Activated B cell treated with CpG ODN at 0.5 μM for 24 hours (primary cell): ENCODE data around the gene SYCP3. TPM values are rescaled to one million over a fixed set of nuclear protein-coding genes. Genes with fewer than 3 reads are reported as not detected.

Experiments
- ATAC-seq: fragments of 200-7000 bp; cut with Tn5 transposase; one replicate; pipeline ENCODE4 v1.10.0; 2021; ENCODE audit warnings: low read depth, mild to moderate bottlenecking, moderate library complexity
- CTCF ChIA-PET: fragments of 350-600 bp; sonication (Branson Sonifier 250); formaldehyde crosslinking; loops from one replicate; lab custom pipeline; 2021; ENCODE audit warnings: antibody characterized with exemption; lab: Charles Lee
- POLR2A ChIA-PET: fragments of 350-600 bp; sonication (Branson Sonifier 250); formaldehyde crosslinking; loops from one replicate; lab custom pipeline; 2021; ENCODE audit warnings: antibody characterized with exemption; lab: Charles Lee
- DNase-seq: peaks from one replicate; pipeline ENCODE4 v3.0.0; 2022
- H3K27ac Mint-ChIP-seq: one replicate; pipeline ENCODE4 v1.8.0; 2020; ENCODE audit warnings: mixed read lengths
- H3K27me3 Mint-ChIP-seq: one replicate; pipeline ENCODE4 v1.8.0; 2021; ENCODE audit warnings: mixed read lengths
- H3K36me3 Mint-ChIP-seq: one replicate; pipeline ENCODE4 v1.8.0; 2021; ENCODE audit warnings: low read depth, mixed read lengths
- H3K4me1 Mint-ChIP-seq: one replicate; pipeline ENCODE4 v1.8.0; 2021; ENCODE audit warnings: mixed read lengths
- H3K4me3 Mint-ChIP-seq: one replicate; pipeline ENCODE4 v1.8.0; 2020; ENCODE audit warnings: mild to moderate bottlenecking, mixed read lengths
- H3K9me3 Mint-ChIP-seq: one replicate; pipeline ENCODE4 v1.8.0; 2020; ENCODE audit warnings: mixed read lengths
- intact Hi-C: fragments of 100-400 bp; cut with micrococcal nuclease; formaldehyde crosslinking; loops from one replicate; pipeline ENCODE4 v1.15.1; 2024
- total RNA-seq: library from RNA; stranded (reverse); gene quantifications from 2 replicates; pipeline ENCODE4 v1.2.3, GENCODE V29; 2022
- TF ChIP-seq, protein P1 (sequence below): fragments of 200-600 bp; IDR thresholded peaks from one replicate; pipeline ENCODE4 v1.8.0; 2022; ENCODE audit warnings: antibody characterized with exemption, mild to moderate bottlenecking

The SYCP3 gene
- total RNA-seq, 1 donor from 2014 or later, result 0.49 TPM

DNA sequence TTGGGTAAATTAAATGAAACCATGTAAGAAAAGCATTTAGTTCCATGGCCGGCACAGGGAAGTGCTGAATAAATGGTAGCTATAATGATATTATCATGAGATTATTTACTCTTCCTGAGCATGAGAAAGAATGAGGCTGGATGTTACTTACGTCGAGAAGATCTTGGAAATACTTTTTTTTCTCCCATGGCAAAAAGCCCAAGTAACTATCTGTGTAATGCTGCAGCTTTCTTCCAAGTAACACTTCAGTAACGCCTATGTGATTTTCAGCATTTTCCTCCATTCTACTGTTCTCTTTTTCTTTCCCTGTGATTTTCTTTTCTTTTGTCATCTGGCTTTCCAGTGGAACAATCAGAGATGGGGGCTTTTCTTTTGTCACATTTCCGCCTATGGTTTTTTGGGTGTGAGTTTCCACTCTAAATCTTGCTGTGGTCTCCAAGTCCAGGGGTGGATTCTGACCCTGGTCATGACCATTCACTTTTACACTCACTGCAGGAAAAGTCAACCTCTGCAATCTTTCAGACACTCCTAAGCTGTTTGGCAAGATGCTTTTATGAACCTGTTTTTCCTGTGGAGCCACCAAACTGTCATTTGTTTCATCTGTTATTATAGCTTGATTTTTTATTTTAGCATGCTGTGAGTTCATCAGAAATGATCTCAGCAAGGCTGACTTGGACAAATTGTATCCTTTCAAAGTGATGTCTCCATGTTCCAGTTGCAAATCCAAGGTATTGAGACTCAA, 25.0 kb upstream of the SYCP3 start:
- ATAC-seq (no peak), DNase-seq (no peak)
- POLR2A ChIA-PET, result interaction anchor here (0.5 kb wide), 1 partner anchor 187 kb away, joined by 3 read pairs; no protein-coding TSS in a partner anchor
- intact Hi-C loops, result no loop called here
- CTCF ChIA-PET, result interaction anchor here (0.9 to 1.4 kb wide), 2 partner anchors 76 to 195 kb away, joined by 3 to 4 read pairs; no protein-coding TSS in a partner anchor
- Mint-ChIP-seq H3K9me3 (no peaks in the 10 kb centered on the region), H3K4me3 (no peak overlapping the region), H3K27ac (no peak overlapping the region), H3K27me3 (no peaks in the 10 kb centered on the region), H3K4me1 (peaks cover 18% of the 10 kb centered on the region), H3K36me3 (peaks cover 54% of the 10 kb centered on the region)
- TF ChIP-seq, protein P1, sequence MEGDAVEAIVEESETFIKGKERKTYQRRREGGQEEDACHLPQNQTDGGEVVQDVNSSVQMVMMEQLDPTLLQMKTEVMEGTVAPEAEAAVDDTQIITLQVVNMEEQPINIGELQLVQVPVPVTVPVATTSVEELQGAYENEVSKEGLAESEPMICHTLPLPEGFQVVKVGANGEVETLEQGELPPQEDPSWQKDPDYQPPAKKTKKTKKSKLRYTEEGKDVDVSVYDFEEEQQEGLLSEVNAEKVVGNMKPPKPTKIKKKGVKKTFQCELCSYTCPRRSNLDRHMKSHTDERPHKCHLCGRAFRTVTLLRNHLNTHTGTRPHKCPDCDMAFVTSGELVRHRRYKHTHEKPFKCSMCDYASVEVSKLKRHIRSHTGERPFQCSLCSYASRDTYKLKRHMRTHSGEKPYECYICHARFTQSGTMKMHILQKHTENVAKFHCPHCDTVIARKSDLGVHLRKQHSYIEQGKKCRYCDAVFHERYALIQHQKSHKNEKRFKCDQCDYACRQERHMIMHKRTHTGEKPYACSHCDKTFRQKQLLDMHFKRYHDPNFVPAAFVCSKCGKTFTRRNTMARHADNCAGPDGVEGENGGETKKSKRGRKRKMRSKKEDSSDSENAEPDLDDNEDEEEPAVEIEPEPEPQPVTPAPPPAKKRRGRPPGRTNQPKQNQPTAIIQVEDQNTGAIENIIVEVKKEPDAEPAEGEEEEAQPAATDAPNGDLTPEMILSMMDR, result no peak

DNA sequence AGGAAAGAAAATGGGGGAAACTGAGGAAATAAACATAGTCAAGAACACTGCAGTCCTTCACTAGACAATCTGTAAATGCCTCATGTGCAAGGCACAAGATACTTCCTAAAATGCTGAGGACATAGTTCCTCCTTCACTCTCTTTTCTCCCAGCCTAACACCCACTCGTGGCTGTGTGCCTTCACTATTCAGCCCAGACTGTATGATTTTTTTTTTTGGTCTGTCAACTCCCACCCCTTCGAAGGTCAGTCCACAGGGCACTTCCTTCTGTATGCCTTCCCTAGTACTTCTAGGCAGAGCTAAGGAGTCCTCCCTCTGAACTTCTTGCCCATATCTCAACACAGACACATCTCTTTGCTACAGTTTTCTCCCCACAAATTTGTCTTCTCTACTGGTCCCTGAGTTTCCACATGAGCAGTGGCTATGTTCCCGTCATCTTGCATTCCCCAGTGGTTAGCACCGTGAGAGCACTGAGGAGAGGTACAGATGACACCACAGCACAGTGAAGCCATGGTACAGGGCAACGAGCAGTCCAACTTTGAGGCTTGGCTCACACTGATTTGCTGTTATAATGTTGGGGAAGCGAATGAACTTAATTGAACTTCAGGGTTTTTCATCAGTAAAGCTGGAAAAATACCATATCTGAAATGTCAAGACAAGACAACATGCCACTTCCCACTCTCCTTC, 24.1 kb upstream of the SYCP3 start:
- TF ChIP-seq, protein P1, result no peak
- peaks cover 54% of the 10 kb centered on the region for H3K36me3 Mint-ChIP-seq
- no peak for ATAC-seq
- no peaks in the 10 kb centered on the region for H3K27me3 Mint-ChIP-seq
- H3K27ac Mint-ChIP-seq, result peak overlapping the region; percentile 24
- no peaks in the 10 kb centered on the region for H3K9me3 Mint-ChIP-seq
- no peak for DNase-seq
- CTCF ChIA-PET, result interaction anchor here (0.9 to 1.4 kb wide), 2 partner anchors 77 to 194 kb away, joined by 3 to 4 read pairs; no protein-coding TSS in a partner anchor
- H3K4me1 Mint-ChIP-seq, result peaks cover 18% of the 10 kb centered on the region
- intact Hi-C loops, result no loop called here
- no peak overlapping the region for H3K4me3 Mint-ChIP-seq
- POLR2A ChIA-PET, result no interaction called here

DNA sequence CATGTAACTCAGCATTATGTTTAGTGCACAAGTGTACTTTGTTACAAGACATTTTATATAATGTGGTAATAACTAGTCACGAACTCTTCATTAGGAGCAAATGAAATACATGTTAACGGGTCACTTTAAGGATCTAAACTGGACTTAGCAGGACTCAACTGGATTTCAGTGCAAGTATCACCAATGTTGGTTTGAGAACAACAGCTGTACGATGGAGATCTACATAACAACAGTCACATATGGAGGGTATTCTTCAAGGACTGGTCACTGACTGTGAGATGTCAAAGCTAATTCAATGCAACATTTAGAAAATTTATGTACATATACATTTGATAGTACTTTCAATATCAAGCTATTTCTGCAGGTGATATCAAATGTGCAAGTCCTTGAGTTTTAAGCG, 22.5 kb upstream of the SYCP3 start:
- intact Hi-C loops, result no loop called here
- Mint-ChIP-seq H3K4me1 (peaks cover 18% of the 10 kb centered on the region), H3K27me3 (no peaks in the 10 kb centered on the region), H3K36me3 (peaks cover 47% of the 10 kb centered on the region), H3K4me3 (no peak overlapping the region), H3K27ac (no peak overlapping the region), H3K9me3 (no peaks in the 10 kb centered on the region)
- ATAC-seq (no peak), DNase-seq (no peak)
- POLR2A ChIA-PET, result interaction anchor here (1.9 kb wide), 1 partner anchor 18 kb away, joined by 6 read pairs; no protein-coding TSS in a partner anchor
- TF ChIP-seq, protein P1, result no peak
- CTCF ChIA-PET, result interaction anchor here (0.9 to 1.3 kb wide), 3 partner anchors 12 to 140 kb away, joined by 3 to 5 read pairs (median 3); no protein-coding TSS in a partner anchor

DNA sequence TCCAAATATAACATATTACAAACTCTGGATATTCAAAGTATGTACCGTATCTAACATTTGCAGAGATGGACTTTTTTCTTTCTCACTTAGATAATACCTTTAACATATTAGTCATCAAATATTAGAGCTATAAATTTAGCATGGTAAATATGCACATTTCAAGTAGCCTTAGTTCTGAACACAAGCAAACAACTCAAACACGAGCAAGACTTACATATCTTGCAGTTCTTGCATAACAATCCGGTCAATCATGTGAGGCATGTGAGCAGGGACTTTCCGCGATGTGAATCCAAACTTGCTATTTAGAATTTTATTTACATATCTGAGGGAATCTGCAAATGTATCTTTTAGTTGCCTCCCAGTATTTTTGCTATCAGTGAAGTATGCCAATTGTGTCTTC, 22.1 kb upstream of the SYCP3 start:
- no peak for DNase-seq
- no peaks in the 10 kb centered on the region for H3K27me3 Mint-ChIP-seq
- POLR2A ChIA-PET, result interaction anchor here (0.7 to 1.9 kb wide), 2 partner anchors 18 to 44 kb away, joined by 5 to 6 read pairs; no protein-coding TSS in a partner anchor
- TF ChIP-seq, protein P1, result no peak
- peaks cover 18% of the 10 kb centered on the region for H3K4me1 Mint-ChIP-seq
- H3K36me3 Mint-ChIP-seq, result peaks cover 47% of the 10 kb centered on the region
- CTCF ChIA-PET, result interaction anchor here (0.9 to 2.8 kb wide), 4 partner anchors 12 to 347 kb away, joined by 3 to 34 read pairs (median 4); no protein-coding TSS in a partner anchor
- intact Hi-C loops, result no loop called here
- ATAC-seq, result no peak
- no peaks in the 10 kb centered on the region for H3K9me3 Mint-ChIP-seq
- no peak overlapping the region for H3K27ac Mint-ChIP-seq
- H3K4me3 Mint-ChIP-seq, result no peak overlapping the region
